ENCODE results near the gene BZW2.

The BZW2 gene

GRCh38 chr7:16754856-16755317 lies 108.9 kb downstream of the BZW2 start:
- peak overlapping the region; percentile 82 for H3K4me3 Mint-ChIP-seq
- H3K27me3 Mint-ChIP-seq, result peaks cover 37% of the 10 kb centered on the region
- H3K4me1 Mint-ChIP-seq, result peaks cover 17% of the 10 kb centered on the region
- ATAC-seq (no peak), DNase-seq (no peak)
- H3K36me3 Mint-ChIP-seq (ENCODE audit: low read depth), result no peaks in the 10 kb centered on the region
- no peaks in the 10 kb centered on the region for H3K9me3 Mint-ChIP-seq
- H3K27ac Mint-ChIP-seq, result no peak overlapping the region

DNA sequence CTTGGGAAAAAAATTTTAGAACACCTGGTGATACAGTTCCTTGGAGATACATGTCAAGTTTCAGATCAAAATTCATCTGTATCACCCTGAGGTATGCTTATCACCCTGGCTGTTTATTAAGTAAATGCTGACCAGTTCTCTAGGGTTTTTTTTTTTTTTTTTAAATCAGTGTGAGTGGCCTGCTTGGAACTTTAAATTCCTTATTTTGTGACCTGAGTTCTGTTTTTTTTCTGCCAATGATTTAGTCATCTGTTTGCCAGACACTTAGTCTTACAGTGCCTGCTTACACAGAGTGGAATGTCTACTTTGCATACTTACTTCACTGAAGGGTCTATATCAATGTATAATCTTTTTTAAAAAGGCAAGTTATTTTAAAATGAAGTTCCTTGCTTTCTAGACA lies 109.4 kb downstream of the BZW2 start:
- Mint-ChIP-seq H3K27me3 (peaks cover 37% of the 10 kb centered on the region), H3K36me3 (ENCODE audit: low read depth) (no peaks in the 10 kb centered on the region), H3K27ac (no peak overlapping the region), H3K4me1 (peaks cover 20% of the 10 kb centered on the region), H3K4me3 (no peak overlapping the region), H3K9me3 (no peaks in the 10 kb centered on the region)
- no peak for DNase-seq
- ATAC-seq, result no peak
